ENCODE measurements around the gene CREB5. TPM values are rescaled to one million over a fixed set of nuclear protein-coding genes. Genes with fewer than 3 reads are reported as not detected.
"Not testable (repeated sequence)": the region's sequence is repeated elsewhere in the genome, so short reads cannot be mapped to it uniquely, and the experiment has no call there.

Gene CREB5
- total RNA-seq, 1 experiment from 2014 or later = 15.2 TPM

DNA sequence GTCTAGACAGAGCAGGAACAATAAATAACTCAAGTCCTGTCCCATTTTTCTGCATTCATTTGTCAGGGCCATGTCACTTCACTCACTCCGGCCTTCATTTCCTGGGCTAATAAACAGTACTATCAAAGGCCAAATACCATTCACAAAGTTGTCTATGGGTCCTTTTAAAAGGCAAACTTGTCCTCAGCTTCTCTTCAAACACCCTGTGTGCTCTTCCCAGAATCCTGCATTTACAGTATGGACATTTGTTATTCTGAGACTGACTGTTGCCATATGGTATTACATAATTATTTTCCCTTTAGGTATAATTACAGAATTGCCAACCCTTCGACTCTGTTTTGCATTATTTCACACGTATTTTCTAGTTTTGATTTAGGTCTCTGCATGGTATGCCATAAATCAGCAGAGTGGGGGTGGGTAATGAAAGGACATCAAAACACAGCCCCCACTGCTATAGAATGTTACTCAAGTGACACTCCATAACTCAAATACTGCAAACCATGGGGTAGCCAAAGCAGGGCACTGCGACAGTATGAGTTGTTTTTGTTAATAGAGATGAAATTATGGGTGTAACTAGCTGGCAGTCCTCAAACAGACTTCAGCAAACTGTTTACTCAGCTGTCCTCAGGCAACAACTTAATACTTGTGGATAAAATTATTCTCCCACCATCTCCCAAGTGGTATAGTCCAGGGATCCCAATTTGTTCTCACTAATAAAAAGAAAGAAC, 362.1 kb downstream of the CREB5 start:
- DNase-seq (ENCODE audit: low read depth) = no peak
- in situ Hi-C loops (cut with HindIII; ENCODE audit: low pct_unique_long_range_greater_than_20kb, low sequenced_read_pairs) = no loop called here

DNA sequence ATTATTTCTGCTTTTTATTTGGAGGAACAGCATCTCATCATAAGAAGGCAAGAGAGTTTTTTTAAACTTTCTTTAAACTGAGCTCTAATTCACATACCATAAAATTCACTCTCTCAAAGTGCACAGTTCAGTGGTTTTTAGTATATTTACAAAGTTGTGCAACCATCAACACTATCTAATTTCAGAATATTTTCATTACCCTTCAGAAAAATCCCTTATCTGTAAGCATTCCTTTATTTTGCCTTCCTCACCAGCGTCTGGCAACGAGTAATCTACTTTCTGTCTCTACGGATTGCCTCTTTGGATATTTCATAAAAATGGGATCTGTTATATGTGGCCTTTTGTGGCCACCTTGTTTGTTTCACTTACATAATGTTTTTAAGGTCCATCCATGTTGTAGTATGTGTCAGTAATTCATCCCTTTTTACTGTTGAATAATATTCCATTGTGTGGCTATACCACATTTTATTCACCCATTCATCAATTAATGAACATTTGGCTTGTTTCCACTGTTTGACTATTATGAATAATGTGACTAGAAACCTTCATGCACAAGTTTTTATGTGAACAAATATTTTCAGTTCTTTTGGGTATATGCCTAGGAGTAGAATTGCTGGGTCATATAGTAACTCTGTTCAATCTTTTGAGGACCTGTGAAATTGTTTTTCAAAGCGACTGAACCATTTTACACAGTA, 364.3 kb downstream of the CREB5 start:
- in situ Hi-C loops (cut with HindIII; ENCODE audit: low pct_unique_long_range_greater_than_20kb, low sequenced_read_pairs) = no loop called here
- no peak for DNase-seq (ENCODE audit: low read depth)

DNA sequence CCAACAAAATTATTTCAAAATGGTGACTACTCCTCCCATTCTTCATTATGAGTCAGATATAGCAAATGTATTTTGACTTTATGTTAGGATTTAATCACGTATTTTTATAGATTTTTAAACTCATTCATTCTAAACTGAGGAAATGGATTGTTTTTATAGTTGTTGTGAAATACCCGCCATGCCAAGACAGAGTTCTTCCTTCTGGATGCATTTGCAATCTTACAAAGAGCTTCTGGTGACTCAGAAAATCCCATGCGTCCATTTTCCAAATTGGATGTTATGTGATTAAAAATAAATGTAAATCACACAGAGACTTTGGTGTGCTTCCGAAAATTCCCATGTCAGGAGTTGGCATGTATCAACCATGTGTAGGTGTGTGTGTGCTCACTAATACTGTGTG, 366.5 kb downstream of the CREB5 start:
- DNase-seq (ENCODE audit: low read depth) = no peak
- in situ Hi-C loops (cut with HindIII; ENCODE audit: low pct_unique_long_range_greater_than_20kb, low sequenced_read_pairs) = no loop called here

DNA sequence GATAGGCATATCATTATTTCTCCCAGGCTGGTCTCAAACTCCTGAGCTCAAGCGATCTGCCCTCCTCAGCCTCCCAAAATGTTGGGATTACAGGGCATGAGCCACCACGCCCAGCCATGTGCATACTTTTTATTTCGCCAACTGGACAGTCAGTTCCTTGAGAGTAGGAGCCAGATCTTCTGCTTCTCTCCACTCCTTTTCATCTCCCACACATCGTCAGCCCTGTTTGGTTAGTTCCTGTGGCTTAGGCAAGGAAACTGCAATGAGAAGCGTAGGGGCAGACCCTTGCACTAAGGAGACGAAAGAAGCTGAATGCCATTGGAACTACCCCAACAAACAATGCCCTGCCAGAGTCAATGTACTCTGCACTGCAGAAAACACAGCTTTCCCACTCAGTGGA, 367.6 kb downstream of the CREB5 start:
- in situ Hi-C loops (cut with HindIII; ENCODE audit: low pct_unique_long_range_greater_than_20kb, low sequenced_read_pairs) = no loop called here
- DNase-seq (ENCODE audit: low read depth) = no peak

DNA sequence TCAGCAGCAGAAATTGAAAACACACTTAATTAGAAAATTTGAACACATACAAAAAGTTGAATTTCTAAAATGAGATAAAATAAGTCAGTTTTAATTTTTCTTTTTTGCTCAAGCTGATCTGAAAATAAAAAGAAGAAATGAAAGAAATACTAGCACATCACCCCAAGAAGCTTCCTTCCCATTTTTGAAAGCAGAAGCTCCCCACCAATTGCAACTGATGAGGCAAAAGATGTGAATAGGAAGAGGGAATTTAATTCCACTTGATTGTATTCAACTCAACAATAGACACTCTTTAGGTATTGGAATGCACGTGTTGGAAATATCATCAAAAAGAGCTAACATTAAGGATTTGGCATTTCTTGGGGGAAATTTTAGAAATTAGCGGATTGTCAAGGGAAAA, 370.0 kb downstream of the CREB5 start:
- in situ Hi-C loops (cut with HindIII; ENCODE audit: low pct_unique_long_range_greater_than_20kb, low sequenced_read_pairs) = no loop called here
- DNase-seq (ENCODE audit: low read depth) = no peak

DNA sequence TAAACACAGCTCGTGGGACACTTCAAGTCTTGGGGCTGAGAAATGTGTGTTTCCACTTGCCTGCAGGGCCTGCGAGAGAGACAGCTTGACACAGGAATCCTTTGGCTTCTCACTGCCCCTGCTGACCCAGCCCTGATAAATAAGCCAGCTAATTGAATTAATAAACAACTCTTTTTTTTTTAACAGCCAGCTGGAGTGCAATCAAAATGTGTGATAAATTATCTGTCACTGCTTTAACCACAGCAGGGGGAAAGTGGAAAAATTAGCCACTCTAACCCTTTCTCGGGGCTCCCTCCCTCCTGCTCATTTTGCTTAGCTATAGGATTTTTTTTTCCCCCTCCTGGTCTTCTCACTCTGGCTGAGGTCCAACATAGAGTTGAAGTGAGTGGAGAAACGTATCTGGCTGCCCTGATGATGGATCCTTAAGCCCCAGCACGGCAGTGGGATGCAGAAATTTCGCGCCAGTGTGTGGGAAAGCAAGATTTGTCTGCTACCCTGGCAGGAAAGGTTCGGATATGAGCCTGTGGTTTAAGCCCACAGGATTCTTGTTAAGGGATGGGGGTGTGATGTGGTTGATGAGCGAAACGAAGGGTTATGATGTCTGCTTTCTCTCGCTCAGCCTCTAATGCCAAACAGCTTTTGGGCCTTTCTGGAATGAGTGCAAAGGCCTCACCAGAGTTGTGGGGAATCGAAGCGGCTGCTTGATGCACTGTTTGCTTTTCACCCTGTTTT, 372.0 kb downstream of the CREB5 start:
- DNase-seq (ENCODE audit: low read depth) = no peak
- in situ Hi-C loops (cut with HindIII; ENCODE audit: low pct_unique_long_range_greater_than_20kb, low sequenced_read_pairs) = no loop called here

DNA sequence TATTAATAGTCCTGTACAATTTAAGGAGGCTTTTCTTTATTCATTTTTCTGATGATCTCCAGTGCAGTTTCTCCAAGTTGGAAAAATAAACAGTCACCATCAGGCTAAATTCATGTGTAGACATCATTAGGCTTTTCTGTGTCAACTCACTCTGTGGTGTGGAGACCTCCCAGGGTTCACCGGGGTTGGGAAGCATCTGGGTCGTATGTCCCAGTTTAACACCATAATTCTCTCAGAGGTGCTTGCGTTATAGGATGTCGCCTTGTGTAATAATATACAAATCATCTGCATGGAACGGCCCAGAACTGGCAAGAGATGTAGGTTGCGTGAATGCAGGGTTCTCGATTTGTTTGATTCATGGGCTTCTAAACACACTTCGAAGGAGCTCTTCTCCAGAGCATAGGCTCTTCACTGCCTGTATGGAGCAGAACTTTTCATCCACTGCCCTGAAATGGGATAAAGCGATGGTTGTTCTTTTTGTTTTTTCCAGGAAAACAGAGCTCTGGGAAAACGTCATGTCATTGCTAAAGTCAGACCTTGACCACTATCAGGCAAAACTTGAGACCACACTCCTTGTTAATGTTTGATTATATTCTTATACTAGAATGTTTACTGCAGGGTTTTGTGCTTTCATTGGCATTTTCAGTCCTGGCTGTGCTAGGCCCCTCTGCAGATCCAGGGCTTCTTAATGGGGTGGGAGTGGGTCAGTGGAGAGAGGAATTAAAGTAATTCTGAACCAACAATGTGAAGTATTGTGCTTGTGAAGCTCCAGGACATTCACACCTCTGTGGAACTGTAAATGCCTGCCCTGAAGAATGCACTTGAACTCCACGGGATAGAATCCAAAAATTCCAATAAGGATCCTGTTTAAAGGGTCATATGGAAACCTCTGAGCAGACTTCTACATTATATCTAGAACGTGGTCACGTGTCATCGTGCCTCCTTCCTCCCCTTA, 373.0 kb downstream of the CREB5 start:
- no peak for DNase-seq (ENCODE audit: low read depth)
- in situ Hi-C loops (cut with HindIII; ENCODE audit: low pct_unique_long_range_greater_than_20kb, low sequenced_read_pairs) = no loop called here

DNA sequence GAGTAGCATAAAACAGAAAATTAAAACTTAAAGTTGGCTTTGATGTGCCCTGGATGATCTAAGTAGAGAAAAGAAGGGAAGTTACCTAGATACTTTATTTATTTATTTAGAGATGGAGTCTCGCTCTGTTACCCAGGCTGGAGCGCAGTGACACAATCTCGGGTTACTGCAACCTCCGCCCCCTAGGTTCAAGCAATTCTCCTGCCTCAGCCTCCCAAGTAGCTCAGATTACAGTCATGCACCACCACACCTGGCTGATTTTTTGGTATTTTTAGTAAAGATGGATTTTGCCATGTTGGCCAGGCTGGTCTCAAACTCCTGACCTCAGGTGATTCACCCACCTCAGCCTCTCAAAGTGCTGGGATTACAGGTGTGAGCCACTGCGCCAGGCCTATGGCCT, 373.8 kb downstream of the CREB5 start:
- in situ Hi-C loops (cut with HindIII; ENCODE audit: low pct_unique_long_range_greater_than_20kb, low sequenced_read_pairs) = not testable (repeated sequence)
- DNase-seq (ENCODE audit: low read depth) = peak; percentile 65

DNA sequence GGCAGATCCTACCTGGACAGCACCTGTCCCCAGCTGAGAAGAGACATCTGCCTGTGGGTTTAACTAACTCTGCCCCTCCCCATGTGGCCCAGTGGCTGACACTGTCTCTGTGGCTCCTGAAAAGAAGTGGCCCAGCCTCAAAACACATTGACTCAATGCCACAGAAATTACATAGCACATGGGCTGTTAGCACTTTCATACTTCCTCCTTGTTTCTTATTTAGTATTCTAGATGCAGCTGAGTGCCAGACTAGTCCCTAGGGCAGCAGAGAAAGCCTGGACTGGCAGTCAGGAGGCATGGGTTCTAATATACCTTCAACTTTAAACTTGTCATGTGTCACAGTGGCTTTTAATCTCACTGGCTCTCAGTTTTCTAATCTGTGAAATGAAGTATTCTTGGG, 374.8 kb downstream of the CREB5 start:
- in situ Hi-C loops (cut with HindIII; ENCODE audit: low pct_unique_long_range_greater_than_20kb, low sequenced_read_pairs) = no loop called here
- DNase-seq (ENCODE audit: low read depth) = no peak

DNA sequence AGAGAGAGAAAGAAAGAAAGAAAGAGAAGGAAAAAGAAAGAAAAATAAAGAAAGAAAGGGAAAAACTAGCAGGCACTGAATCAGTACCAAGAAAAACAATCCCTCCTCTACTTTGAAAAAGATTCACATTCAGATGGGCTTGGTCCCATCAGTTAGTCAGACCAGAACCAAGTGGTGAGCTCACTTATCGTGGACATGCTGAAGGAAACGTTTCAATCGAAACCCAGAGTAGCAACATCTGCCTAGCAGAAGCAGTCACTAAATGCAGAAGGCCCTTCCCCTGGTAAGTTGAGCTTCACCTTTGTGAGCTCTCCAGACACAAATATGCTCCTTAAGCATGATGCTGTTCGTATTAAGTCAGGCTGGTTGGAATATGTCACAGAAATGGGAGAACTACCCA, 378.1 kb downstream of the CREB5 start:
- no peak for DNase-seq (ENCODE audit: low read depth)
- in situ Hi-C loops (cut with HindIII; ENCODE audit: low pct_unique_long_range_greater_than_20kb, low sequenced_read_pairs) = no loop called here

DNA sequence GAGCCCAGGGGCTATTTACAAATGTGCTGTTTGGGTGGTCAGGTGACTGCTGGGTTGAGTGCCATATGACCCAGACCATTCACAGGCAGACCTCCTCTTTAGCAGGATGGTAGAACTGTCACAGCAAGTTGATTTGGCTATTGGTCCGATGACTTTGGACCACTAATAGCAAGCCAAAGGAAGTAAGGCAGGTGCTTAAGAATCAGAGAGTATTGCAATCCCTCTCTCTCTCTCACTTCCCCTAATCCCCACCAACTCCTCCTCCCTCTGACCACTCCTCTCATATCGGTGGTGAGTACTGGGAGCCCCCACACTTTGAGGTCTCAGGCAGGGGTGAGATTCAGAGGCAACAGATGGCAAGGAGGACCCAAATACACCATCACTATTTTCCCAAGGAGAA, 380.5 kb downstream of the CREB5 start:
- no peak for DNase-seq (ENCODE audit: low read depth)
- in situ Hi-C loops (cut with HindIII; ENCODE audit: low pct_unique_long_range_greater_than_20kb, low sequenced_read_pairs) = no loop called here

DNA sequence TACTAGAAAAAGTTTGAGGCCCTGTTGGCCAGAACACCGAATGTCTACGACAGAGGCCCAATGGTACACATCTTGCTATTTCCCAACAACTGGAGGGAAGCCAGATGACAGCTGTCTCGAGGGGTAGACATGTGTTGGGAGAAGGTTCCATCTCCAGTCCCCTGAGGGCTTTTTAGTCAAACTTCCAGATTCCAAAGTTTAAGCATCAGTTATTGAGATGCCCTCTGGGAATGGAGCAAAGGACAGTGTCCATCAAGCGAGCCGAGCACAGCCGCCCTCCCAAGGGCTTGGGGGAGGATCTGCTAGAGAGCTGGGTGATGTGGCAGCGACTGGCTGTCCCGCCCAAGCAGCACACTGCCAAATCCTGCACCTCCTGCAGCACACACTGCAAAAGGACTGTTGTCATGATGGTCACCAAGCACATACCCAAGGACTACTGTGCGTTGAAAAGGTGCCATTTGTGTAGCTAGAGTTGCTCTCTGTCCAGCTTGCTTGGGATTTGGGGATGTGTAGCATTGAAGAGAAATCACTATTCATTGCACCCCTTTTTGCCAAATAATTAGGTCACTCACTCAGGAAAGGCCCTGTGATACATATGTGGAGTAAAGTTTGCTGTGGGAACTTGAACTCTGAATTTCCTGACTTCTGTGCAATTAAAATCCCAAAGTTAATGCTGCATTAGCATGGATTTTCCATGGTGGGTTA, 381.2 kb downstream of the CREB5 start:
- in situ Hi-C loops (cut with HindIII; ENCODE audit: low pct_unique_long_range_greater_than_20kb, low sequenced_read_pairs) = no loop called here
- DNase-seq (ENCODE audit: low read depth) = no peak

DNA sequence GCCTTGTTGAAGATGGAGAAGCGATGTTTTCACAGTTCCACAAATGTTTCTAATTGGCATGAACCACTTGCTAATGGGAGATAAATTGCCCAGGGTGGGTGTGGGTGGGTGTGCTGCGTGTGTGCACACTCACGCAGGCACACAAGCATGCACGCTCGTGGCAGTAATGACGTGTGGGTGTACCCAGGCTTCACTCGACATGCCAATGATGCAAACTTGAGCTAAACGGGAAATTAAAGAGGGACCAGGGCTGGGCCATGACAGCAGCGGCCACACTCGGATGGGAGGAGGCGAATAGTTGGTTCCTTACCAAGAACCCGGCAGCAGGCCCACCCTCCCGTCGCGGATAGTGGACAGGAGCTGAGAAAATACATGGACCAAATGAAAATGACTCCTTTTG, 386.0 kb downstream of the CREB5 start:
- in situ Hi-C loops (cut with HindIII; ENCODE audit: low pct_unique_long_range_greater_than_20kb, low sequenced_read_pairs) = no loop called here
- no peak for DNase-seq (ENCODE audit: low read depth)

DNA sequence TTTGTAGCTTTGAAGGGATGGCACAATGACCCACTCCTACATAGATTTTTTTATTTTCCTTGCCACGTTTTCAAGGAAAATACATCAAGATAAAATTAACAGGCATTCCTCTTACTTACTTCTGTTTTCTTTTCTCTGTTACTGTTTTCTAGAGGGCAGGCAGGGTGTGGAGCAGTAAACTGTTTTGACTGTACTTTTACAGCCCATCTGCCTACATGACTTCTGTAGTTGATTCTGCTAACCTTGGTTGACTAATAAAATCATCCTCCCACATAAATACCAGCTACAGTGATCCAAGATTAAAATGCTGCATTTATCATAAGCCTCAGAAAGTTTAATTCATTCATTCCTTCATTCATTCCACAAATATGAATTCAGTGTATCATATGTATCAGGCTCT, 387.3 kb downstream of the CREB5 start:
- DNase-seq (ENCODE audit: low read depth) = no peak
- in situ Hi-C loops (cut with HindIII; ENCODE audit: low pct_unique_long_range_greater_than_20kb, low sequenced_read_pairs) = no loop called here

DNA sequence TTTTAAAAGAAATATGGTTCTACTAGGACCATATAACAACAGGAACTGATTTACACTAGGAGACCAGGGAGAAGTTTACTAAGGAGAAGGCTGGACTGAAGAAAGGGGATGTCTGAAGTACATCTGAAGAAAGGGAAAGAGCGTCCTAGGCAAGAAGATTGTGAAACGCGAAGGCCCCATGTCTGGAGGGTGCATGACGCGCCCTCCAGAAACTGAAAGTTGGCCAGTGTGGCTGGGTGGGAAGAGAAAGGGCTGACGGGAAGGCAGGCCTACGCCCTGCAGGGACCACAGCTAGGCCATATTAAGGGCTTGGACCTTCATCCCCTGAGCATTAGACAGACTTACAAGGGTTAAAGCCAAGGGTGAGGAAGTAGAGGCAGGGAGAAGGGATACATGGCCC, 387.8 kb downstream of the CREB5 start:
- DNase-seq (ENCODE audit: low read depth) = no peak
- in situ Hi-C loops (cut with HindIII; ENCODE audit: low pct_unique_long_range_greater_than_20kb, low sequenced_read_pairs) = no loop called here

DNA sequence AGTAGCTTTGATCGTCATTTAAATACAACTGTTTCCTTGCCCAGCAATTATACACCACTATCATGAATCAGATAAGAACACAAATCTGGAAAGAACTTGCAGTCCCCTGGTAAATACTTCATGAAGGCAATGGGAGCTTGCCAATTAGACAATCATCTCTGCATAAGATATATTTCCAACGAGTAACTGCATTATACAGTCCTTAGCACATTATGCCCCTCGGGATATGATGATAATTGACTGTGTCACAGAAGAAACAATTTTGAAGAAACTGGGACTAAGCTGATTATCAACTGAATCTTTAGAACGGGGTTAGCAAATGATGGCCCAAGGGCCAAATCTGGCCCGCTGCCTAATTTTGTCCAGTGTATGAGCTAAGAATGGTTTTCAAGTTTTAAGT, 390.1 kb downstream of the CREB5 start:
- DNase-seq (ENCODE audit: low read depth) = no peak
- in situ Hi-C loops (cut with HindIII; ENCODE audit: low pct_unique_long_range_greater_than_20kb, low sequenced_read_pairs) = no loop called here

DNA sequence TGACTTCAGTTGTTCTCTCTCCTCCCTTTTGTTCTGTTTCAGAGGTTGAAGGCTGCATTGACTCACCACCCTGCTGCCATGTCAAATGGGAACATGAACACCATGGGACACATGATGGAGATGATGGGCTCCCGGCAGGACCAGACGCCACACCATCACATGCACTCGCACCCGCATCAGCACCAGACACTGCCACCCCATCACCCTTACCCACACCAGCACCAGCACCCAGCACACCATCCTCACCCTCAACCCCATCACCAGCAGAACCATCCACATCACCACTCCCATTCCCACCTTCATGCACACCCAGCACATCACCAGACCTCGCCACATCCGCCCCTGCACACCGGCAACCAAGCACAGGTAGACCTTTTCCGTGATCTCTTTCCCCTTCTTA, 391.8 kb downstream of the CREB5 start:
- in situ Hi-C loops (cut with HindIII; ENCODE audit: low pct_unique_long_range_greater_than_20kb, low sequenced_read_pairs) = no loop called here

DNA sequence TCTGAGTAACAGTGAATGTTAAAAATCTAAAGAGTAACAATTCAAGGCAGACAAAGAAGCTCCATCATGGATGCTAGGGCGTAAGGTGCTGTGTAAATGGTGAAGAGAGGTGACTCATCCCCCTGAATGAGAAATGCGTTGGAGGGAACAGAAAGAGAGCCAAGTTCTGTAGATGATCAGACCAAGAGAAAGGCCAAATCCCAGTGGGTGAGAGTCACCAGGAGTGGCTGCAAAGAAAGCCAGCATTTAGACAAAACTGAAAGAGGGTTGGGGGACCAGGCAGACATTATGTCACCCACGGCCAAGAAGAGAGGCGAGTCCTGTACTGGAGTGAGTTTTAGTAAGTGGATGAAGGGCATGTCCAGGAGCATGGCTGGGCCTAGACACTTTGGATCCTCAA, 392.7 kb downstream of the CREB5 start:
- DNase-seq (ENCODE audit: low read depth) = no peak
- in situ Hi-C loops (cut with HindIII; ENCODE audit: low pct_unique_long_range_greater_than_20kb, low sequenced_read_pairs) = no loop called here

More for the DNA sequence above, 391.8 kb downstream of the CREB5 start:
- DNase-seq (ENCODE audit: low read depth) = no peak

Measured in Caki2 (cell line).